Neutrophil (primary cell): ENCODE measurements around the gene MUC22.

ENCODE experiments used
- H3K27ac ChIP-seq: fragments of 200-600 bp; sonication (generic); 2 replicates; pipeline ENCODE4 v1.5.1; 2016; ENCODE audit warnings: mild to moderate bottlenecking, moderate library complexity
- H3K27me3 ChIP-seq: fragments of 200-600 bp; sonication (generic); 2 replicates; pipeline ENCODE4 v1.6.0; 2016; ENCODE audit warnings: mild to moderate bottlenecking
- H3K36me3 ChIP-seq: fragments of 200-600 bp; sonication (generic); 2 replicates; pipeline ENCODE4 v1.5.1; 2017
- H3K4me1 ChIP-seq, 2 experiments: fragments of 200-600 bp in 1 of 2; sonication (generic) in 1 of 2; 1 replicate in 1 of 2; 2 replicates in 1 of 2; pipeline versions ENCODE4 v1.5.1 to v1.6.1; 2013 to 2016; ENCODE audit warnings: low read depth in 1 of 2, low read length in 1 of 2, mild to moderate bottlenecking in 1 of 2, moderate library complexity in 1 of 2; ENCODE audit not compliant: control insufficient read depth in 1 of 2, insufficient read depth in 1 of 2
- H3K4me3 ChIP-seq, 2 experiments: fragments of 200-600 bp in 1 of 2; sonication (generic) in 1 of 2; 1 replicate in 1 of 2; 2 replicates in 1 of 2; pipeline ENCODE4 v1.5.1; 2013 to 2016; ENCODE audit warnings: low read depth in 1 of 2, low read length in 1 of 2, mild to moderate bottlenecking in 1 of 2, moderate library complexity in 1 of 2
- H3K9me3 ChIP-seq: fragments of 200-600 bp; sonication (generic); 2 replicates; pipeline ENCODE4 v1.5.1; 2016
- CTCF ChIP-seq: fragments of 200-600 bp; sonication (generic); IDR thresholded peaks from 2 replicates; pipeline ENCODE4 v1.5.1; 2016; ENCODE audit warnings: antibody characterized with exemption

The MUC22 gene

GRCh38 chr6:30987304-30987703, 23.0 kb upstream of the MUC22 start:
- H3K9me3 ChIP-seq, result no peaks in the 10 kb centered on the region
- no peak overlapping the region for H3K27ac ChIP-seq
- no peaks in the 10 kb centered on the region for H3K4me1 ChIP-seq
- H3K27me3 ChIP-seq, result peaks cover 17% of the 10 kb centered on the region
- H3K4me3 ChIP-seq, result no peak overlapping the region
- TF ChIP-seq CTCF, result no peak
- no peaks in the 10 kb centered on the region for H3K36me3 ChIP-seq

- Histone ChIP-seq H3K27ac (no peak overlapping the region), H3K27me3 (peaks cover 7% of the 10 kb centered on the region)
Observed at GRCh38 chr6:30988209-30988825, 22.0 kb upstream of the MUC22 start.

GRCh38 chr6:30990422-30991086, 19.7 kb upstream of the MUC22 start:
- Histone ChIP-seq H3K4me1 (no peaks in the 10 kb centered on the region), H3K27me3 (peaks cover 3% of the 10 kb centered on the region), H3K4me3 (no peak overlapping the region), H3K27ac (no peak overlapping the region), H3K9me3 (no peaks in the 10 kb centered on the region), H3K36me3 (no peaks in the 10 kb centered on the region)
- TF ChIP-seq CTCF, result no peak

More at GRCh38 chr6:30988209-30988825, 22.0 kb upstream of the MUC22 start:
- no peak for TF ChIP-seq CTCF
- Histone ChIP-seq H3K9me3 (no peaks in the 10 kb centered on the region), H3K36me3 (no peaks in the 10 kb centered on the region), H3K4me3 (no peak overlapping the region), H3K4me1 (no peaks in the 10 kb centered on the region)

- H3K9me3 ChIP-seq, result no peaks in the 10 kb centered on the region
- no peaks in the 10 kb centered on the region for H3K4me1 ChIP-seq
- peaks cover 3% of the 10 kb centered on the region for H3K27me3 ChIP-seq
- no peaks in the 10 kb centered on the region for H3K36me3 ChIP-seq
- TF ChIP-seq CTCF, result no peak
- no peak overlapping the region for H3K4me3 ChIP-seq
- H3K27ac ChIP-seq, result no peak overlapping the region
Observed at GRCh38 chr6:30991891-30992290, 18.4 kb upstream of the MUC22 start.

- Histone ChIP-seq H3K27ac (no peak overlapping the region), H3K36me3 (no peaks in the 10 kb centered on the region), H3K9me3 (no peaks in the 10 kb centered on the region), H3K27me3 (peaks cover 6% of the 10 kb centered on the region), H3K4me1 (no peaks in the 10 kb centered on the region), H3K4me3 (no peak overlapping the region)
- no peak for TF ChIP-seq CTCF
Observed at GRCh38 chr6:30997301-30997700, 13.0 kb upstream of the MUC22 start.
